ENCODE data around the gene TBC1D19.
A peak's percentile ranks its signal among the peaks of the same experiment; 100 is the strongest.

The TBC1D19 gene

DNA sequence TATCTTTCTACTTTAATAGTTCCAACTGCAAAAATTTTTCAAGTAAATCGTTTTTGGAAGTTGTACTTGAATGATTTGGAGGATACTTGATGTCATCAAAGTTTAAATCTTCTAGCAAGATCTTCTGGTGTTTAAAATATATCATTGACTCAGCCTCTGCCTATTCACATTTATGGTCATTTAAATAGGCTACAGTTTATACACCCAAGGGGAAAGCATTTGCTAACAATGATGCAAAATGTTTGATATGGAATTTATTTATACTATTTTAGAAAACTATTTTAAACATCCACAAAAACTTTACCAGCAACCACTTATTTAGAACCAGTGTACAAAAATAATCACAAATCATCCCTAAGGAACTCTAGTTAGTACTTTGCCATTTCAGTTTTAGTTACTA, 153.5 kb downstream of the TBC1D19 start:
- TF ChIP-seq, protein P1, sequence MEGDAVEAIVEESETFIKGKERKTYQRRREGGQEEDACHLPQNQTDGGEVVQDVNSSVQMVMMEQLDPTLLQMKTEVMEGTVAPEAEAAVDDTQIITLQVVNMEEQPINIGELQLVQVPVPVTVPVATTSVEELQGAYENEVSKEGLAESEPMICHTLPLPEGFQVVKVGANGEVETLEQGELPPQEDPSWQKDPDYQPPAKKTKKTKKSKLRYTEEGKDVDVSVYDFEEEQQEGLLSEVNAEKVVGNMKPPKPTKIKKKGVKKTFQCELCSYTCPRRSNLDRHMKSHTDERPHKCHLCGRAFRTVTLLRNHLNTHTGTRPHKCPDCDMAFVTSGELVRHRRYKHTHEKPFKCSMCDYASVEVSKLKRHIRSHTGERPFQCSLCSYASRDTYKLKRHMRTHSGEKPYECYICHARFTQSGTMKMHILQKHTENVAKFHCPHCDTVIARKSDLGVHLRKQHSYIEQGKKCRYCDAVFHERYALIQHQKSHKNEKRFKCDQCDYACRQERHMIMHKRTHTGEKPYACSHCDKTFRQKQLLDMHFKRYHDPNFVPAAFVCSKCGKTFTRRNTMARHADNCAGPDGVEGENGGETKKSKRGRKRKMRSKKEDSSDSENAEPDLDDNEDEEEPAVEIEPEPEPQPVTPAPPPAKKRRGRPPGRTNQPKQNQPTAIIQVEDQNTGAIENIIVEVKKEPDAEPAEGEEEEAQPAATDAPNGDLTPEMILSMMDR (conservative IDR thresholded peaks at IDR 0.05), result no peak

DNA sequence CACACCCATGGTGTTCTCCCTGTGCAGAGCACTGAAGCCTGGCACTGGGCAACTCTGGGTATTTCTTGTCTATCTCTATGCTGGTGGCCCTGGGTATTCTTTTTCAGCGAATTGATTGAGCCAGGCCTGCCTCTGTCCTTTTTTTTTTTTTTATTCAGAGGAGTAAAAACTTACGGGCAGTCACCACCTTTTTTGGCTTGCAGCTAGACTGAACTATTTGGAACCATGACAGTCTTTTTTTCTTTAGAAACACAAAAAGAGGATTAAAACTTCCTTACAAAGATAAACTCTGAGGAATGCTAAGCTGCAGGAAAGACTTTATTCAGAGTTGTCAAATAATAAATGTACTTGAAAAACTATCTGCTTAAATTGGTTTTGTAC, 157.6 kb downstream of the TBC1D19 start:
- TF ChIP-seq, protein P1 (conservative IDR thresholded peaks at IDR 0.05), result no peak

More for the DNA sequence above, 153.5 kb downstream of the TBC1D19 start:
- no peak overlapping the region for H3K27ac ChIP-seq

DNA sequence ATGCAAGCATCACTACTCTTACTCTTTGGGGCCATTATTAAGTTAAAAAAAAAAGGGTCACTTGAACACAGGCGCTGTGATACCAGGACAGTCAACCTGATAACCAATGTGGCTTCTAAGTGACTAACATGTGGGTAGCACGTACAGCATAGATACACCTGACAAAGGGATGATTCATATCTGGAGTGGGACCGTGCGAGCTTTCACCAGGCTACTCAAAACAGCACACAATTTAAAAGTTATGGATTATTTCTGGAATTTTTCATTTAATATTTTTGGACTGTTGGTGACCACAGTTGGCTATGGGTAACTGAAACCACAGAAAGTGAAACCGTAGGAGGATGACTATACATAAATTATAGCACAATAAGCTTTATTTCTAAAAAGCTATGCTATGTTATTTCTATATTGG, 162.9 kb downstream of the TBC1D19 start:
- TF ChIP-seq, protein P1 (conservative IDR thresholded peaks at IDR 0.05), result no peak
- H3K27ac ChIP-seq, result no peak overlapping the region

More for the DNA sequence above, 157.6 kb downstream of the TBC1D19 start:
- no peak overlapping the region for H3K27ac ChIP-seq

DNA sequence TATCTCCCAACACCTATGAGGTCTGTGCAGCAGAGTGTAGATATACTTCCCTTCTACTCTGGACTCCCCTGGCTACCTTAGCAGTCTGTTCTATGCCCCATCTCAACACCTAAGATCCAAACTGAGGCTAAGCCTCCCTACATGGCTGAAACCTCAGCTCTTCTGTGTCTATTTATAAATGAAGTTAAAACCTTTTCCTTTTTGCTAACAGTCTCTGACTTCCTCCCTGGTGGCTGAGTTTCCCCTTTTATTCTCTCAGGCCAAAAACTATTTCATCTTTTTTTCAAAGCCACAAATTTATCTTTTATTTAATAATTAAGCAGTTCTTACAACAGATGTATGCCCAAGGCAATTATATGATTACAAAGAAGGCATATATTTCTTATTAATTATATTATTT, 164.9 kb downstream of the TBC1D19 start:
- TF ChIP-seq, protein P1 (conservative IDR thresholded peaks at IDR 0.05), result no peak
- no peak overlapping the region for H3K27ac ChIP-seq

DNA sequence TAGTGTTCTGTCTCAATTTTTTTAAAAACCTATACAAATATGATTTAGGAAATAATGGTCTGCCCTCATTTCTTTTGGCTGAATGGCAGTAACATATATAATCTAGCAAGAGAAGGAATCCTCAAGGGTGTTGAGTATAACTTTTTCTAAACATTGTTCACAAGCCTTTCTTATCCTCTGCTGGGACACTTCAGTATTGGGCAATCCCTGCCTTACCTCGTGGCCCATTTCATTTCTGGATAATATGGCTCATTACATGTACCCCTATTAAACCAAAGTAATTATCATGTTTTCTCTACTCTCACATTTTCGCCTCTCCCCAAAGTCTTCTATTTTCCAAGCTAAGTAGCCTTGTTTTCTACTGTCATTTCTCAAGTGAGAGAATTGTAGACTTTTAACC, 166.0 kb downstream of the TBC1D19 start:
- TF ChIP-seq, protein P1 (conservative IDR thresholded peaks at IDR 0.05), result no peak
- H3K27ac ChIP-seq, result no peak overlapping the region

DNA sequence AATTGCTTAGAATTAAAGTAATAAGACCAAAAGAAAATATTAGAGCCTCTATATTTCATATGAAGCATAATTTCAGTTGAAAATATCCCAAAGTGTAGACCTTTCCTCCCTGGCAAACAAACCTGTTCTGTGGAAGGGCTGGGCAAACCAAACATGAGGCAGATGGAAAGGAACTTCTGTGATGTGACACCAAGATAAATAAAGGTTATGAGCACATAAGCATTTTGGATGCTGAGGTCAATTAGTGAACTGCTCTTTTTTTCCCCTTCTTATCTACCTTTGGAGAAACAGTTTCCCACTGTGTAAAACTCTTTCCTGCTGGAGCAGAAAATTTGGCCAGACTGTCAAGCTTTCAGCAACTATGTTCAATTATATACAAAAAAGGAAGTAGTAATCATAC, 167.1 kb downstream of the TBC1D19 start:
- TF ChIP-seq, protein P1 (conservative IDR thresholded peaks at IDR 0.05), result no peak

DNA sequence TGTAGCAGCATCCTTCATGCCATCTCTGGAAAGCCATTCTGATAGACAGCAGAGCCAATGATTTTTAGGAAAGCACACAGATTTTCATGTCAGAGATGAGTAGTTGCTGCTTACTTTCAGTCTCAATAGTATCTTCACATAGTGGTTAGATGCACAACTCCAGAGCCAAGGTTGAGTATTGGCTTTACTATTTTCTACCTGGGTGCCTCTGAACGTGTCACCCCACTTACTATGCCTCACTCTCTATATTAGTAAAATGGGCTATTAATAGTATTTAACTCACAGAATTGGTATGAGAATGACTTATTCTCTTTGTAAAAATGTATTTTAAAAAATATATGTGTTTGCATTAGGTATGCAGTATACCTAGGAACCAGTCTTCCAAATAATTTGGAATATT, 168.0 kb downstream of the TBC1D19 start:
- peak overlapping the region; percentile 63 for H3K27ac ChIP-seq
- TF ChIP-seq, protein P1 (conservative IDR thresholded peaks at IDR 0.05), result no peak

More for the DNA sequence above, 167.1 kb downstream of the TBC1D19 start:
- H3K27ac ChIP-seq, result peak overlapping the region; percentile 63
